ENCODE results near the gene CLEC4G. TPM values are rescaled to one million over a fixed set of nuclear protein-coding genes. Genes with fewer than 3 reads are reported as not detected.

The CLEC4G gene
- total and polyA plus RNA-seq, 4 experiments from 2014 or later: not detected

- POLR2A ChIA-PET (ENCODE audit: partially characterized antibody): interaction anchor here (1.6 kb wide), 1 partner anchor 17 kb away, joined by 7 read pairs; the partner anchor contains the start of gene TRAPPC5
Observed at GRCh38 chr19:7697721-7698287, 34.1 kb downstream of the CLEC4G start.

GRCh38 chr19:7694499-7694898 lies 37.4 kb downstream of the CLEC4G start:
- Mint-ChIP-seq H3K36me3 (no peaks in the 10 kb centered on the region), H3K4me1 (peaks cover under 1 to 4% (median 3%) of the 10 kb centered on the region in 4 donors), H3K27ac (peak overlapping the region in 1 of 7 donors; percentile 21), H3K4me3 (no peak overlapping the region), H3K27me3 (peaks cover 2 to 10% of the 10 kb centered on the region in 2 donors), H3K9me3 (no peaks in the 10 kb centered on the region)
- Histone ChIP-seq H3K36me3 (ENCODE audit: insufficient read depth, low read length) (no peaks in the 10 kb centered on the region), H3K4me1 (ENCODE audit: insufficient read depth, low read length) (no peaks in the 10 kb centered on the region), H3K27me3 (ENCODE audit: insufficient read depth, low read length) (no peaks in the 10 kb centered on the region), H3K27ac (ENCODE audit: low read depth, low read length) (no peak overlapping the region), H3K9me3 (ENCODE audit: control insufficient read depth in 1 of 2, low read length in 2 of 2) (no peaks in the 10 kb centered on the region), H3K4me3 (ENCODE audit: low read length in 2 of 2) (no peak overlapping the region)
- intact Hi-C loops (cut with micrococcal nuclease): no loop called here
- ChIA-PET CTCF (ENCODE audit: partially characterized antibody) (no interaction called here), POLR2A (ENCODE audit: partially characterized antibody) (no interaction called here)
- no peak for DNase-seq

More at GRCh38 chr19:7697721-7698287, 34.1 kb downstream of the CLEC4G start:
- no peaks in the 10 kb centered on the region for H3K36me3 Mint-ChIP-seq
- CTCF ChIA-PET (ENCODE audit: partially characterized antibody): interaction anchor here (1.5 to 2.2 kb wide), 2 partner anchors 13 to 17 kb away, joined by 3 to 5 read pairs; partner anchors contain the start of gene TRAPPC5
- intact Hi-C loops (cut with micrococcal nuclease): no loop called here
- no peaks in the 10 kb centered on the region for H3K27me3 ChIP-seq (ENCODE audit: insufficient read depth, low read length)
- peaks cover 3 to 11% (median 6%) of the 10 kb centered on the region in 4 donors for H3K4me1 Mint-ChIP-seq
- no peak overlapping the region for H3K27ac ChIP-seq (ENCODE audit: low read depth, low read length)
- no peak for DNase-seq
- no peak overlapping the region for H3K4me3 Mint-ChIP-seq
- H3K4me1 ChIP-seq (ENCODE audit: insufficient read depth, low read length): no peaks in the 10 kb centered on the region
- no peak overlapping the region for H3K4me3 ChIP-seq (ENCODE audit: low read length in 2 of 2)
- no peaks in the 10 kb centered on the region for H3K9me3 ChIP-seq (ENCODE audit: control insufficient read depth in 1 of 2, low read length in 2 of 2)
- H3K27ac Mint-ChIP-seq: no peak overlapping the region
- peaks cover 2 to 10% of the 10 kb centered on the region in 2 donors for H3K27me3 Mint-ChIP-seq
- no peaks in the 10 kb centered on the region for H3K9me3 Mint-ChIP-seq
- H3K36me3 ChIP-seq (ENCODE audit: insufficient read depth, low read length): no peaks in the 10 kb centered on the region

- H3K4me1 ChIP-seq (ENCODE audit: insufficient read depth, low read length): no peaks in the 10 kb centered on the region
- intact Hi-C loops (cut with micrococcal nuclease): no loop called here
- ChIA-PET CTCF (ENCODE audit: partially characterized antibody) (no interaction called here), POLR2A (ENCODE audit: partially characterized antibody) (no interaction called here)
- peaks cover 0 to 2% (median 0%) of the 10 kb centered on the region in 4 donors for H3K4me1 Mint-ChIP-seq
- H3K36me3 ChIP-seq (ENCODE audit: insufficient read depth, low read length): no peaks in the 10 kb centered on the region
- no peak overlapping the region for H3K27ac ChIP-seq (ENCODE audit: low read depth, low read length)
- peak in 4 of 5 donors; percentile 22 to 52 (median 43) for DNase-seq
- no peaks in the 10 kb centered on the region for H3K9me3 Mint-ChIP-seq
- H3K36me3 Mint-ChIP-seq: no peaks in the 10 kb centered on the region
- H3K27me3 ChIP-seq (ENCODE audit: insufficient read depth, low read length): no peaks in the 10 kb centered on the region
- no peak overlapping the region for H3K4me3 ChIP-seq (ENCODE audit: low read length in 2 of 2)
- H3K9me3 ChIP-seq (ENCODE audit: control insufficient read depth in 1 of 2, low read length in 2 of 2): no peaks in the 10 kb centered on the region
- no peak overlapping the region for H3K4me3 Mint-ChIP-seq
- H3K27ac Mint-ChIP-seq: no peak overlapping the region
- H3K27me3 Mint-ChIP-seq: peaks cover 2 to 3% of the 10 kb centered on the region in 2 donors
Observed at GRCh38 chr19:7692417-7693088, 39.4 kb downstream of the CLEC4G start.

GRCh38 chr19:7691497-7691896 lies 40.4 kb downstream of the CLEC4G start:
- Mint-ChIP-seq H3K9me3 (no peaks in the 10 kb centered on the region), H3K4me3 (no peak overlapping the region), H3K4me1 (peaks cover 0 to 2% (median 0%) of the 10 kb centered on the region in 4 donors), H3K27me3 (peaks cover under 1% of the 10 kb centered on the region in 2 donors), H3K27ac (no peak overlapping the region), H3K36me3 (no peaks in the 10 kb centered on the region)
- Histone ChIP-seq H3K4me1 (ENCODE audit: insufficient read depth, low read length) (no peaks in the 10 kb centered on the region), H3K27me3 (ENCODE audit: insufficient read depth, low read length) (no peaks in the 10 kb centered on the region), H3K4me3 (ENCODE audit: low read length in 2 of 2) (no peak overlapping the region), H3K27ac (ENCODE audit: low read depth, low read length) (no peak overlapping the region), H3K9me3 (ENCODE audit: control insufficient read depth in 1 of 2, low read length in 2 of 2) (no peaks in the 10 kb centered on the region), H3K36me3 (ENCODE audit: insufficient read depth, low read length) (no peaks in the 10 kb centered on the region)
- DNase-seq: peak in 2 of 5 donors; percentile 24 to 26
- ChIA-PET POLR2A (ENCODE audit: partially characterized antibody) (no interaction called here), CTCF (ENCODE audit: partially characterized antibody) (interaction anchor here (0.6 kb wide), 1 partner anchor 183 kb away, joined by 3 read pairs; no protein-coding TSS in a partner anchor)
- intact Hi-C loops (cut with micrococcal nuclease): no loop called here

GRCh38 chr19:7690779-7691258 lies 41.1 kb downstream of the CLEC4G start:
- Mint-ChIP-seq H3K27ac (no peak overlapping the region), H3K27me3 (no peaks in the 10 kb centered on the region), H3K4me1 (peaks cover 0 to 2% (median 0%) of the 10 kb centered on the region in 4 donors), H3K9me3 (no peaks in the 10 kb centered on the region), H3K4me3 (no peak overlapping the region), H3K36me3 (no peaks in the 10 kb centered on the region)
- Histone ChIP-seq H3K4me1 (ENCODE audit: insufficient read depth, low read length) (no peaks in the 10 kb centered on the region), H3K27me3 (ENCODE audit: insufficient read depth, low read length) (no peaks in the 10 kb centered on the region), H3K27ac (ENCODE audit: low read depth, low read length) (no peak overlapping the region), H3K4me3 (ENCODE audit: low read length in 2 of 2) (no peak overlapping the region), H3K36me3 (ENCODE audit: insufficient read depth, low read length) (no peaks in the 10 kb centered on the region), H3K9me3 (ENCODE audit: control insufficient read depth in 1 of 2, low read length in 2 of 2) (no peaks in the 10 kb centered on the region)
- ChIA-PET POLR2A (ENCODE audit: partially characterized antibody) (no interaction called here), CTCF (ENCODE audit: partially characterized antibody) (interaction anchor here (0.6 kb wide), 1 partner anchor 182 kb away, joined by 3 read pairs; no protein-coding TSS in a partner anchor)
- intact Hi-C loops (cut with micrococcal nuclease): no loop called here
- DNase-seq: no peak

GRCh38 chr19:7689165-7689564 lies 42.7 kb downstream of the CLEC4G start:
- H3K4me3 Mint-ChIP-seq: no peak overlapping the region
- POLR2A ChIA-PET (ENCODE audit: partially characterized antibody): no interaction called here
- H3K36me3 ChIP-seq (ENCODE audit: insufficient read depth, low read length): no peaks in the 10 kb centered on the region

GRCh38 chr19:7687177-7687576 lies 44.7 kb downstream of the CLEC4G start:
- H3K4me3 ChIP-seq (ENCODE audit: low read length in 2 of 2): no peak overlapping the region
- Mint-ChIP-seq H3K9me3 (no peaks in the 10 kb centered on the region), H3K4me1 (peaks cover 1 to 10% (median 4%) of the 10 kb centered on the region in 4 donors), H3K36me3 (peaks cover 9 to 13% of the 10 kb centered on the region in 2 donors), H3K27ac (peak overlapping the region in 1 of 7 donors; percentile 8), H3K27me3 (no peaks in the 10 kb centered on the region), H3K4me3 (no peak overlapping the region)
- H3K27me3 ChIP-seq (ENCODE audit: insufficient read depth, low read length): no peaks in the 10 kb centered on the region
- H3K27ac ChIP-seq (ENCODE audit: low read depth, low read length): no peak overlapping the region
- DNase-seq: no peak
- H3K4me1 ChIP-seq (ENCODE audit: insufficient read depth, low read length): peaks cover under 1% of the 10 kb centered on the region
- intact Hi-C loops (cut with micrococcal nuclease): no loop called here
- ChIA-PET POLR2A (ENCODE audit: partially characterized antibody) (no interaction called here), CTCF (ENCODE audit: partially characterized antibody) (interaction anchor here (1.3 kb wide), 1 partner anchor 112 kb away, joined by 4 read pairs; no protein-coding TSS in a partner anchor)
- H3K36me3 ChIP-seq (ENCODE audit: insufficient read depth, low read length): peaks cover 6% of the 10 kb centered on the region
- H3K9me3 ChIP-seq (ENCODE audit: control insufficient read depth in 1 of 2, low read length in 2 of 2): no peaks in the 10 kb centered on the region

More at GRCh38 chr19:7689165-7689564, 42.7 kb downstream of the CLEC4G start:
- Mint-ChIP-seq H3K36me3 (peaks cover 4% of the 10 kb centered on the region in 2 donors), H3K4me1 (peaks cover 2 to 5% (median 3%) of the 10 kb centered on the region in 4 donors), H3K9me3 (no peaks in the 10 kb centered on the region), H3K27ac (no peak overlapping the region), H3K27me3 (no peaks in the 10 kb centered on the region)
- Histone ChIP-seq H3K27ac (ENCODE audit: low read depth, low read length) (no peak overlapping the region), H3K4me3 (ENCODE audit: low read length in 2 of 2) (no peak overlapping the region), H3K27me3 (ENCODE audit: insufficient read depth, low read length) (no peaks in the 10 kb centered on the region), H3K4me1 (ENCODE audit: insufficient read depth, low read length) (no peaks in the 10 kb centered on the region), H3K9me3 (ENCODE audit: control insufficient read depth in 1 of 2, low read length in 2 of 2) (no peaks in the 10 kb centered on the region)
- CTCF ChIA-PET (ENCODE audit: partially characterized antibody): no interaction called here
- no peak for DNase-seq
- intact Hi-C loops (cut with micrococcal nuclease): no loop called here

Measured in CD4-positive, alpha-beta memory T cell (primary cell).